ENCODE data around the gene FRAT2.

FRAT2 gene

DNA sequence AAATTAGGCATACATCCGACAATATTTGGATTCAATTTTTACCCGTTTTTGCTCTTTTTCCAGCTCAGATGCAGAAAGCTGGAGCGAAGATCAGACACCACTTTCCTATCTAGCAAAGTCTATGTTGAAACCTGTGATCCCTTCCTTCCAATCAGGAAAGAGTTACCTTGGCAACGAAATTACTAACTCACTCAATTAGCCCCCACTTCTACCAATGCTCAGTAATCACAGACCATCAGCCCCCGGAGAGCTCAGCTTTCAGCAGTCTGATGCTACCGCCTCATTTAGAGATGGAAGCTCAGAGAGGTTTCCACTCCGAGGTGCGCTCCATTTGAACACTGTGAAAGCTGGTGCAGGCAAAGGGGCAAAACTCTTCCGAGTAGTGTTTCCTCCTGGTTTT lies 8.8 kb downstream of the FRAT2 start:
- no peak for DNase-seq (ENCODE audit: low read depth)

DNA sequence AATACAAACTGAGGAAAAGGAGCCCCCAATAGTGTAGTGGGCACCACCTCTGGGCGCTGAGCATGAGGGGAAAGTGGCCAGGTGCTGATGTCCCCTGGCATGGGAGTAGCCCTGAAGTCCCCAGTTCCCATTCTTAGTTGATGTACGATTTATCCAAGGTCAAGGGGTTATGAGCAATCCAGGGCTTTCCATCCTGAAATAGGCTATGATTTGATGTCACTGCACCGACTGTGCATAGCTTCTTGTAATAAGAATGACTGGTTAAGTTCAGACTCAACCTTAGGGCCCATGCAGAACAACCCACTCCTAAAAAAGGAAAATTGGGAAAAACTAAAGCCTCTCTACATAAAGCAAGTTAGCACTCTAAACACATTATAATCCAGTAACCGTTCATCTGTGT lies 11.0 kb downstream of the FRAT2 start:
- DNase-seq (ENCODE audit: low read depth) = no peak

DNA sequence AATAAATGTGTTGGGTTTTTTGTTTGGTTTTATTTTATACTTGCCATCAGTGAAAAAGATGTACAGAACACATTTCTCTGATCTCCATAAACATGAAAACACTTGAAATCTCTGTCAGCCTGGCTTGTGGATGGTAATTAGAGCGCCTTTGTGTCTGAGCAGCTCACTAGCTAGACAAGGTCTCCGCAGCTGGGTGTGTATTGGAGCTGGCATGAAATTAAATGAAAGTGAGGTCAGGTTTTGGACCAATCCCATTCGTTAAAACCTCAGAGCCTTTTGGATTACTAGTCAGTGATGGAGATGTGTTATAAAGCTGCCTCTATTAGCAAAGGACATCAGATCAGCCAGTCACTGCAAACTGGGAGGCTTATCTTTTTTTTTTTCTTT lies 12.7 kb downstream of the FRAT2 start:
- DNase-seq (ENCODE audit: low read depth) = no peak

DNA sequence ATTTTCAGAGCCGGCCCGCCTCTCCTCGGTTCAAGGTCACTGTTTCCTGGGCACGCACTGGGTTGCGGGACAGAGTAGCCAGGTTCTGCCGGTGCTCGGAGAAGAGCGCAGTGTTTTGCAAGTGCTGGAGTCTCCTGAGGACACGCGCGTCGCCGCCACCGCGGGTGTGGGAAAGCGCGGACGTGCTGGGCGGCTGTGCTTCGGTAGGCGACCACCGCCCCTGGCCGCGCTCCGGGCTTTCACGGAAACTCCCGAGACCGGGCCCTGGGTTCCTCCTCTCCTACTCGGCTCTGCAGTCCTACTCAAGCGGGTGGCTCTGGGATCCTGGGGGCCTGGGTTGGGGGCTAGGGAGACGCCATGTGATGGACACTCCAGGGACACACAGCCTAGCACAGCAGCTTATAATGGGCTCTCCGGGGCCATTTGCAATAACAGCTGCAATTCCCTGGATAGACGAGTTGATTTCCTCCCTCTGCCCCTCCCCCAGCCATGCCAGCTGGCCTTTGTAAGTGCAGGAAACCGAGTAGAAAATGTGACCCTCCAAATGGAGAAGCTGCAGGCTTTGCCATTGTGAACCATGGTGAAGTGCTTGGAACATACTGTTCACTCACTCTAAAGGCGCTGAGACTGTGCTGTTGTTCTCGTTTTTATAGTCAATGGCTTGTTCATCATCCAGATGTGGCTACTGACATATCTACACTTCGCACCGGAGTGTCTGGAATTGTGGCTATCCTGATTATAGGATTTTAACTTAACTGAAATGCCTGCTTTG lies 13.3 kb downstream of the FRAT2 start:
- no peak for DNase-seq (ENCODE audit: low read depth)

DNA sequence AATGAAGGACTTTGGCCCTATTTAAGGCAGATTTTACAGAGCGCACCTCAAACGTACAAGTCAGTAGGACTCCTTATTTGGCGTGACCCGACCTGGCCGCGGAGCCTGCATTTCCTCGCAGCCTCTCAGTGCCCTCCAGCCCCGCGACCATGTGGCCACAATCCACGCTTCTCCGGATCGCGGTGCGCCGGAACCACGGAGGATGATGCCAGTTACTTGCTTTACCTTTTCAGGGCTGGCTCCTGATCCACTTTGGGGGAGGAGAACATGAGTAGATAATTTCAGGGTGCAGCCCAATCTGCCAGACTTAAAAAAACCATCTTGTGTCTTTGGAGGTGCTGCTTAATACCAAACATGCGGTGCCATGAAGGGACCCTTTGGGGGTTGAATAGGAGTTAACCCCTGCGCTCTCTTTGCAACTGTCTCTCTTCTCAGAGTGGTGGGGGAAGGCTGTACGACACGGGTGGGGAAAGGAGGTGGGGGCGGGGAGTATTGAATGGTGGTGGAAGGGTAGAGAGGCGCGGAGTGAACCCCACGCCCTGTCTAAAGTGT lies 14.0 kb downstream of the FRAT2 start:
- peak; percentile 7 for DNase-seq (ENCODE audit: low read depth)

DNA sequence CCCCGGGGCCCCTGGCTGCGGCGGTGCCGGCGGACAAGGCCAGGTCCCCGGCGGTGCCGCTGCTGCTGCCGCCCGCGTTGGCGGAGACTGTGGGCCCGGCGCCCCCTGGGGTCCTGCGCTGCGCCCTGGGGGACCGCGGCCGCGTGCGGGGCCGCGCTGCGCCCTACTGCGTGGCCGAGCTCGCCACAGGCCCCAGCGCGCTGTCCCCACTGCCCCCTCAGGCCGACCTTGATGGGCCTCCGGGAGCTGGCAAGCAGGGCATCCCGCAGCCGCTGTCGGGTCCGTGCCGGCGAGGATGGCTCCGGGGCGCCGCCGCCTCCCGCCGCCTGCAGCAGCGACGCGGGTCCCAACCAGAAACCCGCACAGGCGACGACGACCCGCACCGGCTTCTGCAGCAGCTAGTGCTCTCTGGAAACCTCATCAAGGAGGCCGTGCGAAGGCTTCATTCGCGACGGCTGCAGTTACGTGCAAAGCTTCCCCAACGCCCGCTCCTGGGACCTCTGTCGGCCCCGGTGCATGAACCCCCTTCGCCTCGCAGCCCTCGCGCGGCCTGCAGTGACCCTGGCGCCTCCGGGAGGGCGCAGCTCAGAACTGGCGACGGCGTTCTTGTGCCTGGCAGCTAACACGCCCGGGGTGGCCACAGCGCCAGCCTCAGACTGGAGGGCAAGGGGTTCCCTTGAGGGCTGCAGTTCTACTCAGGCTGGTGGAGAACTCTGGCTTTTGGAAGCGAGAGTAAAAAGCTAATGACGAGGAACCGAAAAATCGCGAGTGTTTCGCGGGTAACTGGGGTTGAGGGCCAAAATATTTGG lies 14.7 kb downstream of the FRAT2 start:
- peak; percentile 44 for DNase-seq (ENCODE audit: low read depth)

DNA sequence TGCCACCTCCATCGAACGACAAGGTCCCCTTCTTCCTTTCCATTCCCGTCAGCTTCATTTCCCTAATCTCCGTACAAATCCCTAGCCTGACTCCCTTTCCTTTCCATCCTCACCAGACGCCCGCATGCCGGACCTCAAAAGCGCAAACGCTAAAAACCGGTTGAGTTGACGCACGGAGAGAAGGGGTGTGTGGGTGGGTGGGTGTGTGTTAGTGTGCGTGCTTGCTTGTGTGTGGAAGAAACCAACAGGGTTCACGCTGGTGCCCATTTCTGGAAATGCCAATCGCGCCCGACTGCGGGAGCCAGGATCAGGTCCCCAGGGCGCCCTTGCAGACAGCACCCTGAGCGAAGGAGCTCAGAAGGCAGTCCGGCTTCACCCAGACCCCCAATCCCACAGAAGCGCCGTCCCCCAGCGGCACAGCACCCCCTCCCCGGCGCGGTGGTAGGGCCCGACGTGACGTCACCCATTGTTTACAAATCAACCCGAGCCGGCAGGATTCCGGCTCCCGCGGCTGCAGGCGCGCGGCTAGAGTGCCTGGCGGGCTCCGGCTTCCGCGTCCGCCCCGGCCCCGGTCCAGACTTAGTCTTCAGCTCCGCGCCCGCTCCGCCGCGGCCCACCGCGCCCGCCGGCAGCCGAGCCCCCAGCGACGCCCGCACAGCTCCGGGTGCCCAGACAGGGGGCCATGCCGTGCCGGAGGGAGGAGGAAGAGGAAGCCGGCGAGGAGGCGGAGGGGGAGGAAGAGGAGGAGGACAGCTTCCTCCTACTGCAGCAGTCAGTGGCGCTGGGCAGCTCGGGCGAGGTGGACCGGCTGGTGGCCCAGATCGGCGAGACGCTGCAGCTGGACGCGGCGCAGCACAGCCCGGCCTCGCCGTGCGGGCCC lies 15.5 kb downstream of the FRAT2 start, which contains the start of gene FRAT1:
TSS of gene FRAT1 (plus strand) at position 500 of the 880 bp plus-strand sequence. CDS start at position 683, 183 bp downstream.
- peak; percentile 85 for DNase-seq (ENCODE audit: low read depth)

DNA sequence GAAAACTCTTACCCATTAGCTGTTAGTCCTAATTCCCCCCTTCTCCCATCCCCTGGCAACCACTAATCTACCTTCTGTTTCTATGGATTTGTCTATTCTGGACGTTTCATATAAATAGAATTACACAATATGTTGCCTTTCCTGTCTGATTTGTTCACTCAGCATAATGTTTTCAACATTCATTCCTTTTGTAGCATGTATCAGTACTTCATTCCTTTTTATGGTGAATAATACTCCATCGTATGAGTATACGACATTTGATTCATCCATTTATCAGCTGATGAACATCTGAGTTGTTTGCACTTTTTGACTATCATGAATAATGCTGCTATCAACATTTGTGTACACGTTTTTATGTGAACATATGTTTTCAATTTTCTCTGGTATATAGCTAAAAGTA lies 19.9 kb downstream of the FRAT2 start:
- DNase-seq (ENCODE audit: low read depth) = no peak

DNA sequence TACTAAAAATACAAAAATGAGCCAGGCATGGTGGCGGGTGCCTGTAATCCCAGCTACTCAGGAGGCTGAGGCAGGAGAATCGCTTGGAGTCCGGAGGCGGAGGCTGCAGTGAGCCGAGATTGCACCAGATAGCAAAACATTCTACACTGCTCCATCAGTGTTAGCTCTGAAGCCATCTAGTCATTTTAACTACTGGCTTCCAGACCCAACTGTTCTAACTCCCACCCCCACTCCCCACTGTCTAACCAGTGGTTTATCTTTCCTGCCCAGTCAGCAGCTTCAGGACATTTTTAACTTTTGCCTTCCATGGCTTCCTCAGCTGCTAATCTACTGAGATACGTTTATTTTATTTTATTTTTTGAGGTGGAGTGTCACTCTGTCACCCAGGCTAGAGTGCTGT lies 21.6 kb downstream of the FRAT2 start:
- no peak for DNase-seq (ENCODE audit: low read depth)

DNA sequence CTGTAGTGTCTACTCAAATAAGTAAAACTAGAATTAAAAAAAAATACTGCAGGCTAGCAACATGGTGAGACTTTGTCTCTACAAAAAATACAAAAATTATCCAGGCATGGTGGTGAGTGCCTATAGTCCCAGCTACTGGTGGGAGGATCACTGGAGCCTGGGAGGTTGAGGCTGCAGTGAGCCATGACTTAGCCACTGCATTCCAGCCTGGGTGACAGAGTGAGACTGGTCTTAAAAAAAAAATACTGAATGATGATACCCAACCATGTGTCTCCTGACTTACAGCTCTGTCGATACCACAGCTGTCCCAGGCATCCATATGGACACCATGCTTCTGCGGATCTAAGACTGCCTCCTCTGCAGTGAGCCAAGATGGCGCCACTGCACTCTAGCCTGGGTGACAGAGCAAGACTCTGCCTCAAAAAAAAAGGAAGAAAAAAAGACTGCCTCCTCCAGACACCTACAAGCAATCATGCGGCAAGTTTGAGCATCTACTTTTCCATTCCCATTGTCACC lies 23.4 kb downstream of the FRAT2 start:
- DNase-seq (ENCODE audit: low read depth) = no peak

DNA sequence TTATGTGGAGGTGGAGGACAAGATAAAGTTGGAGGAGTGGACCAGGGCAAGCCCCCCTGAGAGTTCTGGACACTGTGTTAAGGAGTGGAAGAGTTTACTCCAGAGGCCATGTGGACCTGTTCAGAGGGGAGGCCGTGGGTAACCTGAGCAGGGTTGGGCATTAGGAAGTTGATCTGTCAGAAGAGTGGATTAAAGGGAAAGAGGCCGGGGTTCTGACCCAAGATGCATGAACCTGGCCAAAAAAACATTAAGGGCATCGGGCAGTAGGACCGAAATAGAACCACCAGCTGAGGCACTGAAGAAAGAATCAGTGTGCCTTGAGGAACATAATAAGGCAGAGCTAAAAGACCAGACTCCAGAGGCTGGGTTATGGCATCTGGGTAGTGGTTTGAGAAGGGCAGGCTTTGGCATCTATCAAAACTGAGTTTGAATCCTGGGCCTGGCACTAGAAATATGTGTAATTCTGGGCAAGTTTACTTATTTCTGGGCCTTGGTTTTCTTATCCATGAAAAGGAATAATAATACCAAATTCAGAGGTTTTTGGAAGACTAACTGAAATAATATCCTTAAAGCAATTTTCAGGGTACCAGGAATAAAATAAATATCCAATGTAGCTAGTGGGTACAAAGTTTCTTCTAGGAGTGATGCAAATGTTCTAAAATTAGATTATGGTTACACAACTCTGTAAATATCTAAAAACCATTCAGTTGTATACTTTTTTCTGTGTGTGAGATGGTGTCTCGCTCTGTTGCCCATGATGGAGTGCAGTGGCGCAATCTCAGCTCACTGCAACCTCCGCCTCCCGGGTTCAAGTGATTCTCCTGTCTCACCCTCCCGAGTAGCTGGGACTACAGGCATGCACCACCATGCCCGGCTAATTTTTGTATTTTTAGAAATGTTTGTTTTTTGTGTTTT lies 26.4 kb downstream of the FRAT2 start:
- no peak for DNase-seq (ENCODE audit: low read depth)

DNA sequence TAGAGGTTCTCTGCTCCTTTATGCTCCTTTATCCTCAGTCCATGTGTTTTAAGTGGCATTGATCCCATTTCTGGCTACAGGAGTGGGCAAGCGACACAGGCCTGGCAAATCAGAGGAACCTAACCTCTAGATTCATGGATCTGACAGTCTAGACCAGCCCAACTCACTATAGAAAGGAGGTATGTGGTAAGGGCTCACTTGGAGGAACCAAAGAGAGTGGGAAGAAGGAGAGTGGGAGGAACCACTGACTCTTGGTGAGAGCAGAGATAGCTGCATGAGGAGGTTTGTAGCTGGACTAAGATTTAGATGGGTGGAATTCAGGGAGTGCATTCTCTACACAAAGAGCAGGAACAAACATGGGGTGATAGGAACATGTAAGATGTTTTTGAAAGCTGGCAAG lies 27.1 kb downstream of the FRAT2 start:
- DNase-seq (ENCODE audit: low read depth) = no peak

DNA sequence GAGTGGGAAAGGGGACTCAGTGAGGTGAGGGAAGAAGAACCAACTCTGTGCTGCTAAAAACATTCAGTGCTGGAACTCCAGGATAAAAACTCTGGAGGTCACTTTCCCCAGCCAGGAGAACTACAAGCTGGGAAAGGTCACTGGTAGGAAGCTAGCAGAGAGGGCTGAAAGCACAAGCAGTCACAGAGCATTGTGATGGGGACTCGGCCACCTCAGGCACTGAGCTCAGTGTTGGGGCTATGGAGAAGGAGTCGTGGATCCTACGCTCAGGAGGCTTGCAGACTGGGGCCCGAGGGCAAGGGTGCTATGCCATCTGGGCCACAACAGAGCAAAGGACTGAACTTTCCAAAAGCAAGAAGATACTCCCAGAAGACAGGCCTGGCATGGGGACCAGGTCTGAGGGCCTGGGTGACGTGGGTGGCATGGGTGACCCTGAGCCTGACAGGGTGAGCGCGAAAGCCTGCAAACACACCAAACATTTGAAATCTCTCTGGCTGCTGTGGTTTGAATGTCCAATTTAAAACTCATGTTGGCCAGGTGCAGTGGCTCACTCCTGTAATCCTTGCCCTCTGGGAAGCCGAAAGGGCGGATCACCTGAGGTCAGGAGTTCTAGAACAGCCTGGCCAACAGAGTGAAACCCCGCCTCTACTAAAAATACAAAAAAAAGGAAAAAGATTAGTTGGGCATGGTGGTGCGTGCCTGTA lies 32.3 kb downstream of the FRAT2 start:
- DNase-seq (ENCODE audit: low read depth) = no peak

DNA sequence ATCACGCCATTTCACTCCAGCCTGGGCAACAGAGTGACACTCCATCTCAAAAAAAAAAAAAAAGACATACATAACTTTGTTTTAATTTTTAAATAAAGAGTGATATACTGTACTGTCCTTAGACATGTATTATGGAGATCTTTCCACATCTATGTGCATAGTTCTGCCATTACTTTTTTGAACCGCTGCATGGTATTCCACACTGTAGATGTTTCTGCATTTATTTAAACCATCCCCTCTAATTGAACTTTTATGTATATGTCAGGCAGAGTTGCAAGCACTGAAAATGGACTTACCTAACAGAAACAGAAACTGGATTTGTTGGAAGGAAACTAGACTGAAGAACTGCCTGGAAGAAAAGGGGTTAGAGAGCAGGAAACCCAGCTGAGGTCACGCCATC lies 33.5 kb downstream of the FRAT2 start:
- DNase-seq (ENCODE audit: low read depth) = no peak

DNA sequence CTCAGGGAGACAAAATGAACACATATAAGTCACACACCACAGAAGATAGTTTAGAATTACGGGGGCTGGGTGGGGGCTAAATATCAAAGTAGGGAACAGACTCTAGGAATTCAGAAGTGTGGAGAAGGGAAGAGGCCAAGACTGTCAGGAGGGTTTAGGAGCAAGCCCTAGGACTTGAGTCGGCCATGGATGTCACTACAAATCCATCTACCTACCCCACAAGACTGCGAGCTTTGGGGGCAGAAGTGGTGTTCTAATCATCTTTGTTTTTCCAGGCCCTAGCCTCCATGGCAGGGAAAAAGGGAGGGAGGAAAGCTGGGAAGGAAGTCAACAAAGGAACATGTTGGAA lies 36.3 kb downstream of the FRAT2 start:
- no peak for DNase-seq (ENCODE audit: low read depth)

DNA sequence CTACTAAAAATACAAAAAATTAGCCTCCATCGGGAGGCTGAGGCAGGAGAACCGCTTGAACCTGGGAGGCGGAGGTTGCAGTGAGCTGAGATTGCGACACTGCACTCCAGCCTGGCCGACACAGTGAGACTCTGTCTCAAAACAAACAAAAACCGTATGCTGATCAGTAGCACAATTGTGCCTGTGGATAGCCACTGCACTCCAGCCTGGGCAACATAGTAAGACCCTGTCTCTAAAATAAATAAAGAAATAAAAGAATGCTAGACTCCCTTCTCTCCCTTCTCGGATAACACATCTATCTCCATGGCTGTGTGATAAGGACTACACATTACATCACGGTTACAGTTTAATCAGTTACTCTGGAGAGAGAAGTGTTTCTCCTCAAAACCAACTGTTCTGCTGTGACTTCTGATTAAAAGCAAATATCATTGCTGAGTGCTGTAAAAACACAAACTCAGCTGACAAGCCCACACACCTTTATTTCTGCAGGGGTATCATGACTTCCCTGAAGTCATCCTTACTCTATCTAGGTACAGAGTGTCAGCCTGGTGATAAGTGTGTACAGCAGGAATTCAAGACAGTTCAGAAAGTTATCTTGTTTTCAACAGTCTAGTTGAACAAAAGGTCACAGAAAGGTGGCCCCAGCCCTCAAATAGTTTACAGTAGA lies 36.8 kb downstream of the FRAT2 start:
- DNase-seq (ENCODE audit: low read depth) = no peak

DNA sequence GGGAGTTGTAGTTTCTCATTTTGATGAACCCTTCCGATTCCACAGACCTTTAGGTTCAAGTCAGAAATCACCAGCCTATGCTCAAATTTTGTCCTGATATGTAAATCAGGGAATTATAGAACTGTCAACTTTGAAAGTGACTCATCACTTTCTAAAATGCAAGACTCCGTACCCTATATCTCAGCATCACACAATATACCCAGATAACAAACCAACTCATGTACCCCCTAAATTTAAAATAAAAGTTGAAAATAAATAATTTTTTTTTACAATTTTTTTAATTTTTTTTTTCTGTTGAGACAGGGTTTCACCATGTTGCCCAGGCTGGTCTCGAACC lies 41.7 kb downstream of the FRAT2 start:
- no peak for DNase-seq (ENCODE audit: low read depth)

DNA sequence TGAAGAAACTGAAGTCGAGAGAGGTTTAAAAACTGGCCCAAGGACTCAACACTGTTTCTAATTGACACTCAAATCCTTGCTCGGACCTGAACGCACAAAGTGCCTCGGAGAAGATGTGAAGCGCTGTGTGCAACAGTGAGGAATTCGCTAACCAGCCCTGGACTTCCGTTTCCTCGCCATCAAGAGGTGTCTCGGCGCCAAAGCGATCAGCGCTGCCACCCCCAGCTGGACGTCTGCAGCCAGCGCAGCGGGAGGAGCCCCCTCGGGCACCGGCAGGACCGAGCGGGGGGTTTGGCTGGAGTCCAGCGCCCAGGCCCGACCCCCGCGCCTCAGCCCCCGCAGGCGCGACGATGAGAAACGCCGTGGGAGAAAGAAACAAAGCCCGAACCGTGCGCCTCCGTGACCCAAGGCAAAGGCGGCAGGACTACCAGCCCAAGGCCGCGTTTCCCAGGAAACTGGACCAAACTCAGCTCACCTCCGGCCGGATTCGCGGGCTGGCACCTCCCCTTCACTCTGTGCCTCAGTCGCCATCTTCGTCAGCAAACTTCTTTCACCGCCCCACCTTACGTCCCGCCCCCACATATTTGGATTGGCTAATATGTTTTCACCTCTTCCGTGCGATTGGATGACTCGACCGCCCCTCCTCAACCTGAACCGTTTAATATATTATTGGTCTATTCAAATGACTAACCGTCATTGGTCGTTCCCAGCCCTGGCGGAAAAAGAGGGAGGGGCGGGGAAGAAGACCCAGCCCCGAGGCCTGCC lies 42.2 kb downstream of the FRAT2 start, which contains the start of gene ARHGAP19:
TSS of gene ARHGAP19 (minus strand) at position 541 of the 765 bp plus-strand sequence. CDS start at position 531, 10 bp downstream.
- peak; percentile 89 for DNase-seq (ENCODE audit: low read depth)

All from T follicular helper cell (primary cell).